Medulla oblongata (tissue), 1 donor: Measurements from ENCODE around the gene MRPL24.

Experiments used
- DNase-seq: peaks from one replicate; pipeline ENCODE4 v3.0.0-alpha.2; 2015; ENCODE audit errors: extremely low spot score

The MRPL24 gene

DNA sequence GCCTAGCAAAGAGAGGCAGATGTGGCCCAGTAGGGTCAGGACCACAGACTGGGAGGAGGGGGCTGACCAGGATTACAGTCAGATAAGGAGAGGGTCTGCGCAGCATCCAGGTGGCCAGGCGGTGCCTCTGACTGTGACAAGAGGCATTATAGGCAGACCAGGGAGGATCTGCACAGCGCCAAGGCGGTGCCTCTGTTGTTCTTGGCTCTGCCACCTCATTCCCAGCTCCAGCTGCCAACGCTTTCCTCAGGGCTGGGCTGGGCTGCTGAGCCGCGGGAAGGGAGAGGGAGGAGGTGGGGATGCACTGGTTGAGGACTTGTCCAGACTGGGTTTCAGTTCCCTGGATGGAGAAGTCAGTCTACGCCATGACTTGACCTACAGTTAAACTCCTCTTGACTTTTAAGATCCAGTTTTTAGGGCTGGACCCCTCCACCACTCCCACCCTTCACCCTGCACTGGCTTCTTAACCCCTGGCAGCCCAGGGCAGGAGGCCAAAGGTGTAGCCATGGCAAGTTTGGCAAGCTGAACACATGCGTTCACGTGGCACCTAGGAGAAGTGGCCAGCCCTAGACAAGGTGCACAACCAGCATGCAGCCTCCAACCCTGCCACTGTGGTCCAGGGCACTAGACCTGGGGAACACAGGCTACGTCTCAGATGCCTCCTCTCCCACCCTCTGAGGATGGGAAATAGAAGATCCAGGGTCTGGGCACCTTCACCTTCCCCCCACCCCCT, 31.0 kb downstream of the MRPL24 start:
- DNase-seq: peak; percentile 29

DNA sequence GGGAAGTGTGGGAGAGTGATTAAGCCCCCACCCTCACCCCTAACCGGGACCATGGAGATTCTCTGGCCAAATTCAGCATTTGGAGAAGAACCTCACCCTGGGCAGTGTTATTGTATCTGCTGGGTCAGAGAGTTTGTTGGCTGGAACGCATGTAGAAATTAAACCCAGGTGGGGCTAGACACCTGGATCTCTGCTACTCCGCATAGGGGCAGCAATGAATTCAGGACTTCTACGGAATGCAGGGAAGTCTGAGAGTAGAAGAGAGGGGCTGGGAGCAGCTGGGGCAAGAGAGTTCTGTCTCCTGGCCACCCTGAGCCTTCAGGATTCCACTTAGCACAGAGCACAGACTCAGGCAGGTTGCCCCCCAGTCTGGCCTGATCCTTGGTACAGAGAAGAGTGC, 31.9 kb downstream of the MRPL24 start:
- no peak for DNase-seq

DNA sequence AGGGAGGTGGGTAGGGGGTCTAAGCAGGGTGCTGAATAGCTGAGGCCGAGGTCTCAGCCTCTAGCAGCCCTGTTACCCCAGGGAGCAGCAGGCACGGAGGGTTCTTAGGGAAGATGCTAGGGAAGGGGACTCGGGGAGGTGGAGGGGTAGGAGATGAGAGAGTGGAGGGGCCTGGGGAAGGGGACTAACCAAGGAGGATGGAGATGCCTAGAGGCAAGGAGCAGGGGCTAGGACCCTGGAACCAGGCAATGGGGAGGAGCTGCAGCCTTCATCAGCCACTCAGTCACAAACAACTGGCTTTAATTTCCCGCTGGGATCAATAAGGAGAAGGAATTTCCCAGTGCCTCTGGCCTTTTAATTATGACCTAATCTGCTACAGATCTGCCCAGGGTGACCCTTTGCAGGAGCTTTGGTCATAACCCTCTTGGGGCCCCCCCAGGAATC, 32.6 kb downstream of the MRPL24 start:
- DNase-seq: no peak

DNA sequence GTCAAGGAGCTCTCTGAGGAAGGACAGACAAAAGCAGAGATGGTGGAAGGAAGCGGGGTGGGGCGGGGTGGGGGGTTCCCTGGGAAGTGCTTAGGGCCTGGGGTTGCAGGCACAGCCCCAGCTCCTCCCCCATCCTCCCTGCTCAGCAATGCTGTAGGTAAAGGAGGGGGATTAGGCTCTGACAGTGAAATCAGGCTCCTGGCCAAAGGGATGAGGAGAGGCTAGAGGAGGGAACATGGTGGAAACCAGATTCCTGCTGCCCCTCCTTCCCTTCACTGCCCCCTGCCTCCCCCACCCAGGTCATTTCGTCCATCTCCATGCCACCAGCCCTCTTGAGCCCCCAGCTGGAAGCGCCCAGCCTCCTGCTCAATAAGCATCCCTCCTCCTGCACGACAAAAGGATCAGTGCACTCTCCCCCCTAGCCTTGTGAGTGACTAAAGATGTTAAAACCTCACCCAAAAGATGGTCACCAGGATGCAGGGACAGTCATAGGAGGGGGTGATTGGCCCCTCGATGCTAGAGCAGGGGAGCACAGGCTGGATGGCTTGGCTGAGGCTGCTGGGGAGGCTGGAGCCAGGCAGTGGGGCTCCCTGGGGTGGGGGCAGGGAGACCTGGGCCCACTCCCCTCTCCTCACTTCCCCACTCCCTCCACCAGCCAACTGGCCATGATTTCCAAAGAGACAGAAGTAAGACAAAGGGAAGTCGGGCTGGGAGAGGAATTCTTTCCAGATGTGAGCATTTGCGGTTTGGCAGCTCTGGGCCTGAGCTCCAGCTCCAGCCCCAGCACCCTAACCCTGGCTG, 33.3 kb downstream of the MRPL24 start:
- no peak for DNase-seq

DNA sequence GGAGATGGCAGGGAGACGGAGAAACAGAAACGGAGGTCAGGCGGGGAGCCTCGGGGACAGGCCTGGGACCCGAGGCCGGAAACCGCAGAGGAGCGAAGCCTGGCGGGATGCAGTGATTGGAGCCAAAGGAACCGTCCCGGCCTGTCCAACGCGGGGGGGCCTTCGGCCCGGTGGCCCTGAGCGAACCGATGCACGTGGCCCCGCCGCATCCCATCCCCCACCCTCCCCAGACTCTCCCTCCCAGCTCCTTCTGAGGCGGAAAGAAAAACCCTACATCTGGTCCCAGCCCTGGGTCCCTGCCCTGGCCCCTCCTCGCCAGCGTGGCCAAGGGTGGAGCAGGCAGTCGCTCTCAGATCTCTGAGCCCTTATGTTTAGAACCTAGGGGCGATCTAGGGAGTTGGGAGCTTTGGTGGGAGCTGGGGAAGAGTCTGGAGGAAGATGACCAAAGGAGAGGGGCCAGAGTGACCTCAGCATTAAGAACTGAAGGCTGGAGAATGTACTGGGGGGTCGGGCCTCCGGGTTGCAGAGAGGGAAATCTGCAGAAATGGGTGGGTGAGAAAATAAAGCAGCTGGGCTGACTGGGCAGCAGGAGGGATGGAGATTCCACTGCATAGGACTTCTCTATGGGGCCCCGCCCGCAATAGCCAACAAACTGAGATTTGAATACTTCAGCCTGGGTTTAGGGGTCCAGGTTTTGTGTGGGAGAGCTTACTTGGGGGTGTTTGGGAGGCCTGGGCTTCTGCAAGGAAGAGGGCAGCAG, 34.1 kb downstream of the MRPL24 start:
- DNase-seq: peak; percentile 18

DNA sequence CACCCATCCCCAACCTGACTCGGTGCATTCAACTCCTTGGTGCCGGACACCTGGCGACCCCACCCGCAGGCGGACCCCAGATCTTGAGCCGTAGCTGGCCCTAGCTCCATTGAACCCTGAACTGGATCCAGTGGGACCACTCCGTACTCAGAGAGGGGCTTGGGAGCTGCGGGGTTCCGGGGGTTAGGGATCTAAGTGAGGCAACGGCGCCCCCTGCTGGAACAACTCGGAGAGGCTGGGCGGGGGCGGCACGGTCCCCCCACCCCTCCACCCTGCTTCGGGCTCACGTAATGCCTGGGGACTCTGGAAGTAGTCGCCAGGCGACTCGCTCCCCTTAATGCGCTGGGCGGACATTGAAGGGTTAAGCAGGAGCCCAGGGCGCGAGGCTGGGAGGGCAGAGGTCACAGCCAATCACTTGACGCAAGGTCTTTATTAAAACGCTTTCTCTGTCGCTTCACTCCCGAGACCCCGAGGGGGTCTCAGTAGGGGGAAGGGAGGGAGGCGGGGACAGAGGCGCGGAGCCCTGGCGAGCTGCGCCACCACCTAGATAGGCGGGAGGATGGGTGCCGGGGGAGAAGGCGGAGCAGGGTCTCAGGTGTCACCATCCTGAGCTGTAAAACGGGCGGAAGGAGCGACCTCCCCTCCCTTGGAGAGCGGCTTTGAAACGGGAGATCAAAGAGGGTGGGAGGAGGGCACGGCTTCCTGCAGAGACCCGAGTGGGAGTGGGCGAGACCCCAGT, 34.8 kb downstream of the MRPL24 start:
- DNase-seq: peak; percentile 38

DNA sequence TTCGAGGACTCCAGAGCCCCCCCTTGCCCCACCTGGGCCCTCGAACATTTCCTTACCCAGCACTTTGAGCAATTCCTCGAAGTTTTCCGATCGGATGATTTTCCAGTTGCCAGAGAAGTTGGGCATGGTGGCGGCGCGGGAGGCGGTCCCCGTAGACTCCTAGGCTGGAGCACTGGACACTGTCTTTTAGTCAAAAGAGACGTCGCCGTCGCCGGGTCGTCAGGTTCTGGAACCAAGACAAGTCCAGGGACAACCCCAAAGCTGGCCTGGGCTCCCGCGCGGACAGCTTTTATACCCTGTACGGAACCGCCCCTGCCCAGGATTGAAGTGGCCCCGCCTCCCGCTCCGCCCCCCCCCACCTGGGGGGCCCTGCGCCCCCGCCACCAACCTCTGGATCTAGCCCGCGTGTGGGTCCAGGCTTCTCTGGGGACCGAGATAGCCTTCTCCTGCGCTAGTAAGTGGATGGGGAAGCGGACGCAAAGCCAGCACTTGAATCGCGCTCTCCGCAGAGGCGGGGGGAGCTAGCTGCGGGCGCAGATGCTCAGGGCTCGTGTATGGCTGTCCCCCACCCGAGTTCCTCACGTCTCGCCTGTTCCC, 35.5 kb downstream of the MRPL24 start, which contains the start of gene CRABP2:
Gene CRABP2, minus strand, starts transcription at position 263 of the 597 bp plus-strand sequence. Its CDS starts 137 bp downstream, at position 126.
- no peak for DNase-seq

DNA sequence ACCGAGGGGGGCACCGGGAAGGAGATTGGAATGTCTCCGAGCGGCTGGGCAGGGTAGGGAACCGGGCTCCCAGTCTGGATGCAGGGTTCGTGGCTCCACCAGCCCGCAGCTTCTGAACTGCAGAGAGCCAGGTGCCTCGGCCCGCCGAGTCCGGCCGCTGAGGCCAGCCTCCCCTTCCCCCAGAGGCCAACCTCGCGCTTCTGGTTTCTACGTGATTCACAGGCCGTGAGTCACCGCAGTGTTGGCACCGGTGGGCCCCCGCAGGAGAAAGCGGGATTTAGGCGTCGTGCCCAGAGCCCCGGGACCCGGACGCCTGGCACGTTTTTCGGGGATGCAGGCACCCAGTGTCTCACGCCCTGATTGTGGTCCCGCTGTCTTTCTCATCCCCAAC, 36.0 kb downstream of the MRPL24 start:
- DNase-seq: no peak

DNA sequence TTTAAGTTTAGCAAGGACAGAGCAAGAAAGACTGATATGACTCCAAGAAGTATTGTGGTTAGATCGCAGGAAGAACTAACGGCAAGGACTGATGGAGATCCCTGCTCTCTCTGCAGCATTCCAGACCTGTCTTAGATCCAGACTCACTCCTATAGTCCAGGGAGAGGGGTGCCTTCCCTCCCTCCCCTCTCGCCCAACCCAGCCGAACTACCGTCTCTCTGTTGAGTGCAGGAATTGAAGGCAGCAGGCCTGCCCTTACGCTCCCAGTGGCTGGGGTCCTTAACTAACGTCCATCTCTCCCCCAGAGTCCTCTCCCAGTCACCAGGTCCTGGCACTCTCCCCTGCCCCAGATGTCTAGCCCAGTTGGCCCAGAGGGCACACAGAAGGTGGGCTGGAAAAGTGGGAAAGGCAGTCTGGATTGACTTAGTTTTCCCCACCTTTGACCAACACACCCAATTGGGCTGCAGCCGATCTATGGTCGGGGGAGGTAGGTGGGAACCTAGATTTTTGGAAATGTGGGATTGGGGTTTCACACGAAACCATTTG, 36.6 kb downstream of the MRPL24 start:
- DNase-seq: no peak

DNA sequence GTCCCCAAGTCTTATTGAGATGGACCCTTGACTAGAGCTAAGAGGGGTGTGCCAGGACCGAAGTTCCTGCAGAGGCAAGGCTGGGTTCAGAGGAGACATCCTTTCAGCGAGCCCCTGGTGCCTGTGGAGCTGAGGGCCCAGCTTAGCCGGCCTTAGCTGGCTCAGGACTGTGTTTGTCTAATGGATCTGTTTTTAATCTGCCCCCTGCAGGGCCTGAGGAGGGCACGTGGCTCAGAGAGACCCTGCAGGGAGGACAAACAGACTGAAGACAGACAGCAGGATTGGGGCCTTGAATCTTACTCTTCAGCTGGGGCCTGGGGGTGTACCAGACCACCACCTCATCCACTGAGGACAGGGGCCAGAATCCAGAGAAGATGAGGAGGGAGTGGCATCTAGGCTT, 37.1 kb downstream of the MRPL24 start:
- DNase-seq: no peak

DNA sequence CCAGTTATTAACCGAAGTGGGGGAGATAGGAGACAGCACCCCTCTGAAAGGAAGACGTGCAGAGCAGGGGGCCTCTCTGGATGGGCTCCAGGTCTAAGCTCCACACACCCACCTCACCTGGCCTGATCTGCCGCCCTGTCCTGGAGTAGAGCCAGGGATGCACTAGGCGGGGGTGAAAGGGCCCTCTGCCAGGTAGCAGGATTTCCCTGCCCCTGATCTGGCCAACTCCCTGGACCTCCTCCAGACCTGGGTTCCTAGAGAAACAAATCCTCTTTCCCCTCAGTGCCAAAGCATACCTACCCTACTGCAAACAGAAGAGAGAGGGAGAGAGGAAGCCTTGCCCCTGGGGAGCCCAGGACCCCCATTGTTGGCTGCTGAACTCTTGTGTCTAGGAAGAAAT, 37.6 kb downstream of the MRPL24 start:
- DNase-seq: no peak

DNA sequence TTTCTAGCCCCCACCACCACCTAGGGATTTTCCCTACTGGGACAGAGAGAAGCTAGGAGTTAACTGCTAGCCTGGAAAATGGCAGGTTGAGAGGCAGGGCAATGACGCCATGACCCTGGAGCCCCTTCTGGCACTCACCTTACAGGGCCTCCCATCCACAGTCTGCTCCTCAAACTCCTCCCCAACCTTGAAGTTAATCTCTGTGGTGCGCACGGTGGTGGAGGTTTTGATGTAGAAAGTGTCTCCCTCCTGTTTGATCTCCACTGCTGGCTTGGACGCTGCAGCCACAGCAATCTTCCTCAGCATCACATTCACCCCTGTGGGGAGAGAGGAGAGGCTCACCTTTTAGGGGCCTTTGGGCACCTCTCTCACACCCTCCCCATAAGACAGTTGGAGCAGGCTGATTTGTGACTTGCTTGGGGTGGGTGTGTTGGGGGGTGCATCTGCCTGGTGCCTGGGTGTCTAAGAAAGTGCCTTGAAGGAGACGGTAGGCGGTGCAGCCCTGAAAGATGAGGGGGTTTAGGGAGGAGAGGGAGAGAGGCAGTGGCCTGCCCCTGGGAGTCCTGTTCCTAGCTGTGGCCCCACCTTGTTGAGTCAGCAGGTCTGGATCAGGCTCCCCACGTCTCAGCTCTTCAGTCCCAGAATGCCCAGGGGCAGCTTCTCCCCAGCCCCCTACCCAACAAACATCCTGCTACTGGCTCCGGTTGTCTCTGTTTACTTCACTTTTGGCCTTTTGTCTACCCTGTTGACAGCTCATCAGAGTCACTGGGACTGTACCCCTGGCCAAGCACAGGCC, 40.0 kb downstream of the MRPL24 start:
- no peak for DNase-seq

DNA sequence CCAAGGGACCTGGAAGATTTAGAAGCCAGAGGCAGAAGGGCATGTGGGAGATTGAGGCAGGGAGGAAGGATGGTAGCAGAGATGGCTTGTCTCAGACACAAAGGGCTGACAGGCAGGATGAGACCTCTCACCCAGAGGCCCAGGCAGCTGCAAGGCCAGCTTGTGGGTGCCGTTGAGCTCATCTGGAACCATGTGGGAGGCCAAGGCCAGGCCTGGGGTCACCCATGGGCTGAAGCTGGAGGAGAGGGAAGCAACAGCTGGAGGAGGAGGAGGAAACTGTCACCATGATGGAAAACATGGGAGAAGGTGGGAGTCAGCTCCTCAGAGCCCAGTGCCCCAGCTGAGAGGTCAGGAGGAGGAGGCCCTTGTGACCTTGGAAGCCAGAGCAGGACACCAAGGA, 41.9 kb downstream of the MRPL24 start:
- no peak for DNase-seq

DNA sequence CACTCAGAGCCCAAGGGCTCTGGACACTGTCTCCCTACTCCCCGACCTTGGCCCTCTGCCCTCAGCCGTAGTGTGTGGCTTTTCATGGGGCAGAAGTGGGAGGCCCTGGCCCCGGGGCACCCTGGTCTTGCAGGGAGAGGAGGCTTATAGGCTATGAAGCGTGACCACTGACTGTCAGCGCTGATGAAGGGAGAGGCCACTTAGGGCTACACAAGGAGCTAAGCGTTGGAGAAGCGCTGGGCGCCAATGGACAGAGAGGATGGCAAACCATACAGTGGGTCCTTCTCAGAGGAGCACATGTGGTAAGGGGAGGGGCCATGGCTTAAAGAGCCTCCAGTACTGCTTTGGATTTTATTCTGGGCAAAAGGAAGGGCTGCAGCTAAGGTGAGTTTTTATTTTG, 43.4 kb downstream of the MRPL24 start:
- DNase-seq: no peak

DNA sequence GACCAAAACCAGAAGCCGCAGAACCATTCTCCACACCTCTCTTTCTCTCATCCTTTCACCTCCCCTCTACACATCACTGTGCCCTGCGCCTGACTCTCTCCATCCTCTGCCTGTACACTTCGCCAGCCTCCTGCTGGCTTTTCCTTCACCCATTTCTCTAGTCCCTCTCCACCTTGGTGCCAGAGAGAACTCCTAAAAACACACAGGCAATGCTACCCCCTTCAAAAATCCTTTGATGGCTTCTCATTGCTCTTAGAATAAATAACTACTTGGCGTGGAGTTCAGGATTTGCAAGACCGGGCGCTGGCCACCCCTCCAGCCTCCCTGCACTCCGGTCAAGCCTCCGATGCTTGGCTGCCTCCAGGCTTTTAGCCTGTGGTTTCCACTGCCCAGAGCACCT, 44.1 kb downstream of the MRPL24 start:
- DNase-seq: no peak

DNA sequence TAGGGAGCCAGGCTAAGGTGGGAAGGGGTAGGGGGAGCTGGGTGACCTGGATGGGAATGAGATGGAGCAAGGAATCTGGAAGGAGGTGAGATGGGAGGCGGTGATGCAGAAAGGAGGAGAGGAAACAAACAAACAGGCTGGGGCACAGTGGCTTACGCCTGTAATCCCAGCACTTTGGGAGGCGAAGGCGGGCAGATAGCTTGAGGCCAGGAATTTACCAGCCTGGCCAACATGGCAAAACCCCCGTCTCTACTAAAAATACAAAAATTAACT, 46.3 kb downstream of the MRPL24 start:
- DNase-seq: no peak

DNA sequence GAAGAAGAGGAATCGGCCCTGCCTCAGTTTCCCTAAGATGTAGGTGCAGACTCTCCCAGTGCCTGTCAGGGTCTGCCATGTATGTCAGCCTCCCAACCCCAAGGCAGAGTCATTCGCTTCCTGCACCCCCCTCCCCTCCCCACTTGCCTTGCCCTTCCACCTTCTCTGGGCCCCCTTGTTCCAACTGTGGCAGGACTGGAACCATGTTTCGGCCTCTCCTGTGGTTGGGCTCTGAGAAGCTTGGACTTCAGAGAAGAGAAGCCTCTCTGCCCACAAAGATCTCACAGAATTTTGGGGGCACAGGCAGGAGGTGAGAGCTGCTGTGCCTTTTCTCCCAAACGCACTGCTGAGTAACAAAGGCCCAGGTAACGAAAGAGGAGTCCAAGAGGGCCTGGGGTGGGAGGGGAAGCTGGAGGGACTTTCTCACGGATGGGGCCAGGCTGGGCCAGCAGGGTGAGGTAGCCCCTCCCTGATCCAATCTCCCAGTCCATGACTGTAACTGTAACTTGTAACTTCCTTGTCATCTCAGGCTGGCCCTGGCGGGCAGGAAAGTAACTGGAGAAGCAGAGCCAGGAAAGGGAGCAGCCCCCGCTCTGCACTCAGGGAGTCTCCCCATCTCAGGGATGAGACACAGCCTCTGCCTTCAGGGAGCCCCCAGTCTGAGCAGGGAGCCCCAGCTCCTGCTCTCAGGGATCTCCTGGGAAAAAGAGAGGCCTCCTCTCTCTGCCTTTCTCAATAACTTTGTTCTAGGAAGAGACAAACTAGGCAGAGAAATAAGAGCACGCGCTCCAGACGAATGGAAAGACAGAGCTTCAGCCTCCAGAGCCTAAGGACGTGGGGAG, 46.8 kb downstream of the MRPL24 start:
- no peak for DNase-seq

DNA sequence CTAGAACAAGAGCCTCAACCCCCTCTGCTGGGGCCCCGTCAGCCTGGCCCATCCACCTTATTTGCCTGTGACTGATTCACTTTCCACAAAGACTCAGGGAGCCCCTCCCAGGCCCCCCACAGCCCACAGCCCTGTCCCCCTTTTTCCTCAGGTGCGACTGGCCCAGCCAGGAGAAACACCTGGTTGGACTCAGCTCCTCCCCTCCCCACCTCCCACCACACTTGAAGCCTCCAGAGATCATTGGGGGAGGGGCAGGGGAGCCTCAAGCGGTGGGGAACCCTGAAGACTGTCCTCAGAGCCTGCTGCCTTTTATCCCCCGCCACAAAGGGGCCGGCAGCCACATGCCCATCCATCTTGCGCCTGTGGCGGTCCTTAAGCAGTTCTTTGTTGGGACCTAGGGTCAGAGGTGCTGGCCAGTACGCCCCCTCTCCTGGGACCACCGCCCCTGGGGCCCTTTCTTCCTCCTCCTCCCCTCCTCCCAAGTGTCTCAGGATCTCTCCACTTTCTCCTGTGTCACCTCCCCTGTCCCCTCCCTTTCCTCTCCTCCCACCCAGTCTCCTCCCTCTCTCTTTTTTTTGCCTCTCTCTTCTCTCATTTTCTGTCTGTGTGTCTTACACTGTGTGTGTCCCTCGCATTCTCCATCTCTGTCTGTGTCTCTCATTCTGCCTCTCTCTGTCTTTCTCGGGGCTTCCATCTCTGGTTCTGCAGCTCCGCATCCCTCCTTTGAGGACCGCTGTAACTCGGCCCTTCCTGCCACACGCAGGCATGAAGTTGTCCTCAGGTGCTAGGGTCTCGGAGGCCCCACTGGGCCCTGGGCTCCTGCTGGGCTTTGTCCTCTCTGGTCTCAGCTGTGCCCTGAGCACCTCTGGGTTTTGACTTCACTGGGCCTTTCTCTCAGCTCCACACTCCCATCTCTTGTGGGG, 47.7 kb downstream of the MRPL24 start:
- DNase-seq: no peak
